NCI-H774 (cell line): ENCODE measurements around the gene RBM23.
"Not testable (repeated sequence)": the region's sequence is repeated elsewhere in the genome, so short reads cannot be mapped to it uniquely, and the experiment has no call there.

ENCODE experiments used
- DNase-seq: peaks from one replicate; lab custom pipeline; 2025; lab: John Stamatoyannopoulos, UW

RBM23 gene

GRCh38 chr14:22915886-22916521, 2.9 kb downstream of the RBM23 start:
- DNase-seq, result no peak

GRCh38 chr14:22914836-22915235, 4.1 kb downstream of the RBM23 start:
- not testable (repeated sequence) for DNase-seq

- no peak for DNase-seq
Observed at GRCh38 chr14:22910916-22911315, 8.0 kb downstream of the RBM23 start.

GRCh38 chr14:22908601-22909000, 10.3 kb downstream of the RBM23 start:
- no peak for DNase-seq

GRCh38 chr14:22907429-22907828, 11.5 kb downstream of the RBM23 start:
- DNase-seq, result no peak

- no peak for DNase-seq
Observed at GRCh38 chr14:22906073-22906472, 12.9 kb downstream of the RBM23 start.

- no peak for DNase-seq
Observed at GRCh38 chr14:22905627-22906026, 13.3 kb downstream of the RBM23 start.

GRCh38 chr14:22903742-22904087, 15.2 kb downstream of the RBM23 start:
- no peak for DNase-seq

- DNase-seq, result no peak
Observed at GRCh38 chr14:22901799-22902198, 17.1 kb downstream of the RBM23 start.

- no peak for DNase-seq
Observed at GRCh38 chr14:22900081-22900799, 18.7 kb downstream of the RBM23 start.

GRCh38 chr14:22898302-22899090, 20.5 kb downstream of the RBM23 start:
- no peak for DNase-seq

- DNase-seq, result no peak
Observed at GRCh38 chr14:22897357-22897756, 21.6 kb downstream of the RBM23 start.

GRCh38 chr14:22896760-22897159, 22.2 kb downstream of the RBM23 start:
- DNase-seq, result no peak

GRCh38 chr14:22896356-22896755, 22.6 kb downstream of the RBM23 start:
- DNase-seq, result no peak

- no peak for DNase-seq
Observed at GRCh38 chr14:22895402-22895801, 23.5 kb downstream of the RBM23 start.

GRCh38 chr14:22893706-22894105, 25.2 kb downstream of the RBM23 start:
- DNase-seq, result no peak

- no peak for DNase-seq
Observed at GRCh38 chr14:22892488-22892887, 26.5 kb downstream of the RBM23 start.

- no peak for DNase-seq
Observed at GRCh38 chr14:22890416-22890815, 28.5 kb downstream of the RBM23 start.

- no peak for DNase-seq
Observed at GRCh38 chr14:22888662-22889061, 30.3 kb downstream of the RBM23 start.

GRCh38 chr14:22887990-22888378, 31.0 kb downstream of the RBM23 start:
- no peak for DNase-seq

GRCh38 chr14:22887260-22887989, 31.5 kb downstream of the RBM23 start:
- DNase-seq, result peak; percentile 89

GRCh38 chr14:22886500-22887259, 32.3 kb downstream of the RBM23 start:
- peak; percentile 73 for DNase-seq
